OCI-LY1 (cell line): ENCODE data around the gene KCNMB2.

ENCODE experiments used
- H2AFZ ChIP-seq: fragments of 200-600 bp; sonication (generic), shearing (Covaris generic); 2 replicates; pipeline ENCODE4 v1.6.0; 2014; ENCODE audit warnings: antibody characterized with exemption, mild to moderate bottlenecking, low read length
- H3F3A ChIP-seq: fragments of 200-600 bp; sonication (generic), shearing (Covaris generic); 2 replicates; pipeline ENCODE4 v1.6.0; 2014; ENCODE audit warnings: mild to moderate bottlenecking, antibody characterized with exemption, low read length, moderate library complexity; ENCODE audit not compliant: insufficient read depth
- H3K27ac ChIP-seq: fragments of 200-600 bp; sonication (generic); 2 replicates; pipeline ENCODE4 v1.5.1; 2014; ENCODE audit warnings: low read length, mixed run types, mild to moderate bottlenecking, low read depth; ENCODE audit not compliant: poor library complexity, severe bottlenecking
- H3K27me3 ChIP-seq: fragments of 200-600 bp; sonication (generic); 2 replicates; pipeline ENCODE4 v1.6.0; 2014; ENCODE audit warnings: antibody characterized with exemption, mild to moderate bottlenecking, low read length, moderate library complexity; ENCODE audit not compliant: insufficient read depth
- H3K36me3 ChIP-seq: fragments of 200-600 bp; sonication (generic); 2 replicates; pipeline ENCODE4 v1.6.1; 2014; ENCODE audit warnings: mild to moderate bottlenecking, antibody characterized with exemption, low read length, moderate library complexity, mixed read lengths; ENCODE audit not compliant: insufficient read depth
- H3K4me1 ChIP-seq: fragments of 200-600 bp; sonication (generic); 2 replicates; pipeline ENCODE4 v1.5.1; 2014; ENCODE audit warnings: mild to moderate bottlenecking, low read length, moderate library complexity; ENCODE audit not compliant: insufficient read depth, severe bottlenecking
- H3K4me2 ChIP-seq: fragments of 200-600 bp; sonication (generic), shearing (Covaris generic); 2 replicates; pipeline ENCODE4 v1.6.1; 2014; ENCODE audit warnings: low read length
- H3K4me3 ChIP-seq: fragments of 200-600 bp; sonication (generic); 2 replicates; pipeline ENCODE4 v1.5.1; 2014; ENCODE audit warnings: low read length, low read depth, mild to moderate bottlenecking, mixed read lengths; ENCODE audit not compliant: poor library complexity, severe bottlenecking
- H3K79me2 ChIP-seq: fragments of 200-600 bp; shearing (Covaris generic); 2 replicates; pipeline ENCODE4 v1.6.1; 2016; ENCODE audit warnings: mixed run types, low read length, mixed read lengths; ENCODE audit not compliant: insufficient read depth
- H3K9ac ChIP-seq: fragments of 200-600 bp; sonication (generic), shearing (Covaris generic); 2 replicates; pipeline ENCODE4 v1.6.1; 2014; ENCODE audit warnings: mild to moderate bottlenecking, low read length, mixed read lengths
- H3K9me2 ChIP-seq: fragments of 200-600 bp; sonication (generic), shearing (Covaris generic); 2 replicates; pipeline ENCODE4 v1.6.1; 2014; ENCODE audit warnings: low read depth, mild to moderate bottlenecking, low read length, mixed read lengths
- H3K9me3 ChIP-seq: fragments of 200-600 bp; shearing (Covaris generic); 2 replicates; pipeline ENCODE4 v1.6.1; 2014; ENCODE audit warnings: low read length, mixed read lengths
- H4K20me1 ChIP-seq: fragments of 200-600 bp; sonication (generic), shearing (Covaris generic); 2 replicates; pipeline ENCODE4 v1.6.0; 2016; ENCODE audit warnings: mild to moderate bottlenecking, low read length; ENCODE audit not compliant: insufficient read depth
- EZH2 ChIP-seq: fragments of 200-600 bp; sonication (generic), shearing (Covaris generic); IDR thresholded peaks from 2 replicates; pipeline ENCODE4 v1.8.0; 2017; ENCODE audit warnings: borderline replicate concordance, mixed run types, mild to moderate bottlenecking, antibody characterized with exemption, low read length, moderate library complexity, mixed read lengths
- TF ChIP-seq, protein P1 (sequence below): fragments of 200-600 bp; sonication (generic), shearing (Covaris generic); IDR thresholded peaks from 2 replicates; pipeline ENCODE4 v1.5.1; 2017; ENCODE audit warnings: mild to moderate bottlenecking, antibody characterized with exemption, low read length, moderate library complexity, mixed read lengths

KCNMB2 gene

DNA sequence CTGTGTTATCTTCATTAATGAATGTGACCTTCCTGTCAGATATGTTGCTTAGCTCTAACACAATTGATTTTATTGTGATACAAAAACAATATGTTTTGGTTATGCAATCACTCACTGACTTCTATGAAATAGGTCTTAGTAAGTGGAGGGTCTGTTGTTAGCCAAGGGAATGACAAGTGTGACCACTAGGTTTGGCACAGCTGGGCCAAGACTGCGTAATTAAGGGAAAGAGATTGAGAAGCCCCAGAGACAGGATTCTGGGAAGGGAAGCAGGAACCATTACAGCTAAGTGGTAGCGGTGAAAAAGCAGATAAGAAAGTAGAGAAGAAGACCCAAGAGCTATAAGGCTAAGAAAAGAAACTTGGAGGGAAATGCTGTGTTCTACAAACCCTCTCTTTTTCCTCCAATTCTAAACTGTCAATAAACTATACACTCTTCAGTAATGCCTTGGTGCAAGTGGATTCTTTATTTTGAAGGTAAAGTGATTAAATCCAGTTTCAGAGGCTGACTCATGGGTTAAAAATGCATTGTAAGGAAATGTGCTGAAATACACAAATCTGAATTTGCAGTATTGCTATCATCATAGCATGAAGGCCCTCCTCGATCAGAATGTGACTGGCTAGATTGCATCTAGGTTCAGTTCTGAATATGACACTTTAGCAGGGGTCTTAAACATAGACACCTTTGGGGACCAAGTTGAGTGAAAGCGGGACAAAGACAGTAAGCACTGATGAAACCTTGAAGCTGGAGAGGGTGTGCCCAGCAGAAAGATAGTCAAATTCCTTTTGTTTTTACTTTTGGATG is 26.1 kb downstream of the KCNMB2 start:
- H4K20me1 ChIP-seq, result no peaks in the 10 kb centered on the region
- H3K4me1 ChIP-seq, result peaks cover 8% of the 10 kb centered on the region
- H3K27me3 ChIP-seq, result no peaks in the 10 kb centered on the region
- H3K27ac ChIP-seq, result no peak overlapping the region
- no peaks in the 10 kb centered on the region for H3K9me3 ChIP-seq
- H3K9me2 ChIP-seq, result no peaks in the 10 kb centered on the region
- TF ChIP-seq, protein P1, sequence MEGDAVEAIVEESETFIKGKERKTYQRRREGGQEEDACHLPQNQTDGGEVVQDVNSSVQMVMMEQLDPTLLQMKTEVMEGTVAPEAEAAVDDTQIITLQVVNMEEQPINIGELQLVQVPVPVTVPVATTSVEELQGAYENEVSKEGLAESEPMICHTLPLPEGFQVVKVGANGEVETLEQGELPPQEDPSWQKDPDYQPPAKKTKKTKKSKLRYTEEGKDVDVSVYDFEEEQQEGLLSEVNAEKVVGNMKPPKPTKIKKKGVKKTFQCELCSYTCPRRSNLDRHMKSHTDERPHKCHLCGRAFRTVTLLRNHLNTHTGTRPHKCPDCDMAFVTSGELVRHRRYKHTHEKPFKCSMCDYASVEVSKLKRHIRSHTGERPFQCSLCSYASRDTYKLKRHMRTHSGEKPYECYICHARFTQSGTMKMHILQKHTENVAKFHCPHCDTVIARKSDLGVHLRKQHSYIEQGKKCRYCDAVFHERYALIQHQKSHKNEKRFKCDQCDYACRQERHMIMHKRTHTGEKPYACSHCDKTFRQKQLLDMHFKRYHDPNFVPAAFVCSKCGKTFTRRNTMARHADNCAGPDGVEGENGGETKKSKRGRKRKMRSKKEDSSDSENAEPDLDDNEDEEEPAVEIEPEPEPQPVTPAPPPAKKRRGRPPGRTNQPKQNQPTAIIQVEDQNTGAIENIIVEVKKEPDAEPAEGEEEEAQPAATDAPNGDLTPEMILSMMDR, result no peak
- no peak for TF ChIP-seq EZH2
- no peak overlapping the region for H3K4me3 ChIP-seq
- no peaks in the 10 kb centered on the region for H3F3A ChIP-seq
- no peak overlapping the region for H2AFZ ChIP-seq
- H3K9ac ChIP-seq, result no peak overlapping the region
- H3K36me3 ChIP-seq, result no peaks in the 10 kb centered on the region
- H3K4me2 ChIP-seq, result no peak overlapping the region
- H3K79me2 ChIP-seq, result no peaks in the 10 kb centered on the region

DNA sequence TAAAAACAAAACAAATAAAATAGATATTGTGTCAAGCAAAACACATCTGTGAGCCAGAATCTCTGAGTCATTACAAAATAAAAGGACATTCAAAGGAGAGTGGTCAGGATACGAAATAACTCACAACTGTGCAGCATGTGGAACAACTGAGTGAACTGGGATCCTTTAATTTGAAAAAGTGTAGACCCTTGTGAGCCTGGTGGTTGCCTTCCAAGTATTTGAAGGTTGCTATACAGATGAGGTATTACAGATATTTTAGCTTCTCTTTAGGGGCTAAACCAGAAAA is 26.7 kb downstream of the KCNMB2 start:
- Histone ChIP-seq H4K20me1 (no peaks in the 10 kb centered on the region), H3K4me3 (no peak overlapping the region), H3K9me2 (no peaks in the 10 kb centered on the region), H3K27me3 (no peaks in the 10 kb centered on the region), H3K36me3 (no peaks in the 10 kb centered on the region), H3F3A (no peaks in the 10 kb centered on the region), H3K4me2 (no peak overlapping the region), H3K27ac (no peak overlapping the region), H3K4me1 (peaks cover 7% of the 10 kb centered on the region), H2AFZ (no peak overlapping the region), H3K9ac (no peak overlapping the region), H3K9me3 (no peaks in the 10 kb centered on the region), H3K79me2 (no peaks in the 10 kb centered on the region)
- no peak for TF ChIP-seq EZH2
- TF ChIP-seq, protein P1, result no peak

DNA sequence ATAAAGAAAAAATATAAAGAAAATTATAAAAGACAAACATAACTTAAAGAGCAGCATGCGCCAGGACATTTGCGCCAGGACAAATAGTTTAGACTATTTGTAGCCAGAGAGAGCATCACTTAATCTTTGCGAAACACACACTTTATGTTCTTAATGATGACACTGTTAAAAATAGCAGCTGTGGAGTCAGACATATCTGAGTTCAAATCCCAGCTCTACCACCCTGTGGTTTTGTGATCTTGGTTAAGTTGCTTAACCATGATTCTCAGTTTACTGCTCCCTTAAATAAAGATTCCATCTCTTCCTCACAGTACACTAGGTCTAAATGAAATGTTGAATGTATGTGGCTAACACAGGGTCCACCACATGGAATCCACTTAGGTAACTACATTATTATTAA is 31.4 kb downstream of the KCNMB2 start:
- no peaks in the 10 kb centered on the region for H3K27me3 ChIP-seq
- no peaks in the 10 kb centered on the region for H3K79me2 ChIP-seq
- H3K9me2 ChIP-seq, result no peaks in the 10 kb centered on the region
- no peaks in the 10 kb centered on the region for H3K4me1 ChIP-seq
- no peak overlapping the region for H2AFZ ChIP-seq
- no peaks in the 10 kb centered on the region for H4K20me1 ChIP-seq
- no peaks in the 10 kb centered on the region for H3K9me3 ChIP-seq
- TF ChIP-seq EZH2, result no peak
- TF ChIP-seq, protein P1, result no peak
- no peak overlapping the region for H3K4me2 ChIP-seq
- H3K4me3 ChIP-seq, result no peak overlapping the region
- no peaks in the 10 kb centered on the region for H3K36me3 ChIP-seq
- H3K9ac ChIP-seq, result no peak overlapping the region
- H3K27ac ChIP-seq, result no peak overlapping the region
- no peaks in the 10 kb centered on the region for H3F3A ChIP-seq
